HG03095 (cell line): ENCODE results near the gene LTBP3.

Source experiments
- ATAC-seq: cut with Tn5 transposase; IDR thresholded peaks from one replicate; pipeline ENCODE4 v1.9.1; 2021; ENCODE audit warnings: moderate library complexity; ENCODE audit not compliant: unreplicated experiment

Gene LTBP3

GRCh38 chr11:65586247-65586630 is 28.1 kb upstream of the LTBP3 start:
- ATAC-seq: no peak

DNA sequence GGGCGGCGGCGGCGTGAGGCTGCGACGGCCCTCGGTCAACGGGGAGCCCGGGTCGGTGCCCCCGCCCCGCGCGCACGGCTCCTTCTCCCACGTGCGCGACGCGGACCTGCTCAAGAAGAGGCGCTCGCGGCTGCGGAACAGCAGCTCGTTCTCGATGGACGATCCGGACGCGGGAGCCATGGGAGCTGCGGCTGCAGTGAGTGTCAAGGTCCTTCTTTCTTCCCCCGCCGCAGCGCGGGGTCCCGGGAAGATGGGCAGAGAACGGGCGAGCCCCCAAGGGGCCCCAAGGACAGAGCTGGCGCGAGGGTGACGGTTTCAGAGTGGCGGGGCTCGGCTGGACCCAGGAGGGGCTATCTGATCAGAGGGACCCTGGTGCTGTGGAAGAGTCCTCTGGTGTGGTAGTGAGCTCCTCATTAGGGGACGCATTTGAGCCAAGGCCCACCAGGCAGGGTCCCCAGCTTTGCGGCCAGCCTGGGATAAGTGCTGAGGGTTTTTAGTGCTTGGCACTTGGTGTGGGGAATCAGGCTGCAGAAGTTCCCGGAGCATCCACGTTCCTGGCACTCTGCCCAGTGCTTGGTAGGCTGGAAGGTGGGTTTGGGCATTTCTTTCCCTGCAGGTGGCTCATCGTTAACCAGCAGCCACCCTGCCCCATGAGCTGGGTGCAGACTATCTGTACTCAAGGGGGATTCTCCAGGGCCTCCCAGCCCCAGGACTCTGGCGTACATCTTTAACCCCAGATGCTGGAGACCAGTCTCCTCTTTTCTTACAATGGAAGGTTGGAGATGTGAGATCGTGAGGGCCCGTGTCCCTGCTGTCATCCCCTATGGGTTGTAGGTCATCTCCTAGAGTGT is 27.5 kb upstream of the LTBP3 start:
- ATAC-seq: no peak

GRCh38 chr11:65584723-65585171 is 26.6 kb upstream of the LTBP3 start:
- ATAC-seq: no peak

- ATAC-seq: no peak
Observed at GRCh38 chr11:65584106-65584505, 25.9 kb upstream of the LTBP3 start.

- ATAC-seq: no peak
Observed at GRCh38 chr11:65583589-65583988, 25.4 kb upstream of the LTBP3 start.

DNA sequence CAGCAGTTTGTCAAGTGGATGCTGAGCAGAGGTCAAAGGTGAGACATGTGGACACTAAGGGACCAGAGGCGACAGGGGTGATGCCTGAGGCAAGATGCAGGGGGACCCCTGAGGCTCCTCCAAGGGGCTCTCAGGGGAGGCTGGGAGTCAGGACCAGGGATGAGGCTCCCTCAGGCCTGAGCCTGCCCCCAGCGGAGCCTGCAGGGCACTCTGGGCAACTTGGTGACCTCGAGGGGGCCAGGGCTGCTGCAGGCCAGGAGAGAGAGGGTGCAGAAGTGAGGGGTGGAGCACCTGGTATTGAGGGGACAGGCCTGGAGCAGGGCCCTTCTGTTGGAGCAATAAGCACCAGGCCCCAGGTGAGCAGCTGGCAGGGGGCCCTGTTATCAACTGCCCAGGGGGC is 23.8 kb upstream of the LTBP3 start:
- no peak for ATAC-seq

DNA sequence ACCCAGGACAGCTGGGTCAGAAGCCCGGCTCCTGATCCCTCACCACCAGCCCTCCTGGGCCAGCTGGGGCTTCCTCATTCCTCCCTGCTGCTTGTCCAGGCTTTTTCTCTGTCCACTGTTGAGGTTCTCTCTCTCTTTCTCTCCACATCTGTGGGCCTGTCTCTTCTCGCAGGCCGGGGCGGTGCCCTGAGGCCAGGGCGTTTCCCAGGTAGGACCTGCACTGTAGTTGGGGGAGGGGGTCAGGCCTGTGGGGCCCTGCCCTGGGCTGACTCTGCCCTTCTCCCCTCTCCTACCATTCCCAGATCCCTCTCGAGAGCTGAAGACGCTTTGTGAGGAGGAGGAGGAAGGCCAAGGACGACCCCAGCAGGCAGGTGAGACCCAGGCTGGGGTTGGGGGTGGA is 22.6 kb upstream of the LTBP3 start:
- no peak for ATAC-seq

- no peak for ATAC-seq
Observed at GRCh38 chr11:65580031-65580692, 22.0 kb upstream of the LTBP3 start.

GRCh38 chr11:65579291-65579690 is 21.1 kb upstream of the LTBP3 start:
- no peak for ATAC-seq

DNA sequence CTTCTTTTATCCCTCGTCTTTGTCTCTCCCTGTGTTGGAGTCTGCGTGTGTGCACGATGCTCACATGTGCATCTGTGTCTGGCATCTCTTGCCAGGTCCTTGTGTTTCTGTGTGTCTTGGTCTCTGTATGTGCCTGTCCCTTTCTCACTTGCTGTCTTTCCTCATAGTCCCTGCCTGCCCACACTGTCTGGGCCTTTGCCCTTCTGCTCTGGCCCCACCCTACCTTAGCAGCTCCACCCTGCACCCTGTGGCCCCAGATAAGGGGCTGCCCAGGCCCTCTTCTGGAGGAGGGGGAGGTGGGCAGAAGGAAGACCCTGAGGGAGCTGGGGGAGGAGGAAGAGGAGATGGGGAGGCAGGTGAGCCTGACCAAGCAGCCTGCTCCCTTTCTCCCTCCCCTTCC is 20.5 kb upstream of the LTBP3 start:
- no peak for ATAC-seq

- ATAC-seq: no peak
Observed at GRCh38 chr11:65578134-65578533, 20.0 kb upstream of the LTBP3 start.

DNA sequence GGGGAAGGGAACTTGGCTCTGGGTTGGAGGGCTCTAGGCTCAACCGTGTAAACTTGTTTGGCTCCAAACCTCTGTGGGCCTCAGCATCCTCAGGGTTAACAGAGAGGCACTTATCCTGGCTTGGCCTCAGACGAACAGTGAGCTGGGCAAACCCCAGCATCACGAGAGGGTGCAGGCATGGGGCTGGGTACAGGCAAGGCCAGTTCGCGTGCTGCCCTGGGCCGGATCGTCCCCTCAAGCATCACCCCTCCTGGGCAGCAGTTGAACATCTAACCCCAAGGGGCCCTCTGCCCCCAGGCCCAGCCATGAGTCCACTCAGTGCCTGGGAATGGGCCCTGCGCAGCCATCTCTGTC is 19.6 kb upstream of the LTBP3 start:
- no peak for ATAC-seq

DNA sequence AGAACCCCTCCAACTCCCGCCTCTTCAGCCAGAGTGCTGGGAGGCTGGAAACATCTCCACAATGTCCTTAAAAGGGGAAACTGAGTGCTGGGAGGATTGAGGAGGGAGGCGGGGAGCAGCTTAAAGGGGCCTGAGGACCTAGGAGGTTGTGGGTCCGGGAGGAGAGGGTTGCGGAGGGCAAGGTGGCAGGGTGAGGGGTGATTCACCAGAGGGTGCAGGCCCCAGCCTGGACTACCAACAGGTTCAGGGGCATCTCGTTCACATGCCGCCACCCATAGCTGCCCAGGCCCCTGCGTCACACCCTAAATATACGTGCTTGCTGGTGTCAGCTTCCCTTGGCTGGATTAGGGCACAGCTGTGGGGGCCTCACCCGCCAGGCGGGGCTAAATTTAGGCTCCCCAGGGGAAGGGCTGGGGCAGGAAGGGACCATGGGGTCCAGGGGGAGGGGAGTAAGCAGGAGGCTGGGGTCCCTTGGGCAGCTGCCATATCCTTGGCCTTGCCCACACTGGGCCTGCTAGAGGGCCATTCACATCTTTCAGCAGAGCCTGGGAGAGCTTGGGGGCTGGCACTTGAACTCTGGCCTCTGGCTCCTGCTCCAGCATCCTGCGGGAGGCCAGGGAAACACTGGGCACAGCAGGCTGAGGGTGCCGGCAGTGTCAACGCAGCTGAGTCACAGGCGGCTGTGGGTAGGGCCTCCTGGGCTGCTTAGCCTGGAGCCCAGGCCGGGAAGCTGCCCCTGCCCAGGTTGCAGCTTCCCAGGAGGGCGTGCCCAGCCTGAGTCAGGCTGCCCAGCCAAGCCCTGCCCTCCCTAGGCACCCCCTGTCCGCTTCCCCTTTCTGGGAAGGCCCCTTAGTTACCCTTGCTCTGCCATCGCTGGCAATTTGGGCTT is 19.0 kb upstream of the LTBP3 start:
- no peak for ATAC-seq

DNA sequence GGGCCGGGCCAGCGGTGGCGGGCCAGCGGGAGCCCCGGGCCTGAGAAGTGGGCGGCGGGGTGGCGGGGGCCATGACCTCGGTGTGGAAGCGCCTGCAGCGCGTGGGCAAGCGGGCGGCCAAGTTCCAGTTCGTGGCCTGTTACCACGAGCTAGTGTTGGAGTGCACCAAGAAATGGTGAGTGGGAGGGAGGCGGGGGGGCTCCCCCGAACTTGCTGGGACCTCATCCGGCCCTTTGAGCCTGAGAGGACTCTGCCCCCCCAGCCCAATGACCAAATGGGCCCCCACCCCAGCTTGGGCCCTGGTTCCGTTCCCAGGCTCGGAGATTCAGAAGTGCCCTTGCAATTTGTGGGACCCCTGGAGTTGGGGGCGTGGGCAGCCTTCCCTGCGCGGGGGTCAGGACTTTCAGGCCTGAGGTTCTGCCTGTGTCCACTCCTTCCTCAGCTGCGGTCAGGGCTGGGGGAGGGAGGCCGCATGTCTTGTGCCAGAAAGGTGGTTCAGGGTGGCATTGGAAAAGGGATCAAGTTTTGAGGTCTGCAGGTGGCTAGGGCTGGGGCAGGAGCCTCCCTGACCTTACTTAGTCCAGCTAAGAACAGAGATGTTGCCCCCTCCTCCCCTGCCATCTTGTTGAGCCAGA is 18.2 kb upstream of the LTBP3 start:
- no peak for ATAC-seq

DNA sequence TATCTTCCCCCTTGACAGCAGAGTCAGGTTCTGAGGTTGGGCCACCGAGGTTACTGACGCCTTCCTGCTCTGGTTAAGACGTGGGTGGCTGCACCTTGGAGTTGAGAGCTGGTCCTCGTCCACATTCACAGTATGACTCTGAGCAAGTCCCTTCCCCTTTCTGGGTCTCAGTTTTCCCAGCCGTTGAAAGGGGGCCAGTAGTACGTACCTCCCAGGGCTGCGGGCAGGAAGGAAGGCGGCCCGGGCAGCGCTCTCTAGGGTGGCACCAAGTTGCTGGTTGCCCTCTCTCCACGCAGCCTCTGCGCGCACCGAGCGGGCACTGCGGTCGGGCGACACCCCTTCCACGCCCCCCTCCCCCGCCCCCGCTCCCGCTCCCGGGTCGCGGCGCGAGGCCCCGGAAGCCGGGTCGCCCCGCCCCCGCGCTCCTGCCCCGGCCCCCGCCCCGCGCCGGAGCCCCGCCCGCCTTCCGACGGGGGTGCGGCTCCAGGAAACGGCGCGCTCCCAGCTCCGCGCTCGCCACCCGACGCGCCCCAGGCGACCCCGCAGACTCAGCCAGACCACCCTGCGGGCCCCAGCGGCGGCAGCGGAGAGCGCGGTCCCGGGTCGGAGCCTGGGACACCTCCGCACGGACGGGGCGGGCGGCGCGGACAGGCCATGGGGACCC is 17.5 kb upstream of the LTBP3 start, which contains the start of gene EHBP1L1:
Gene EHBP1L1 (plus strand): TSS at position 486 of the 664 bp plus-strand sequence. CDS start 250 bp downstream, outside the sequence.
- ATAC-seq: no peak

- ATAC-seq: no peak
Observed at GRCh38 chr11:65574811-65575567, 16.8 kb upstream of the LTBP3 start.

GRCh38 chr11:65574109-65574810 is 16.1 kb upstream of the LTBP3 start:
- ATAC-seq: peak; percentile 30

DNA sequence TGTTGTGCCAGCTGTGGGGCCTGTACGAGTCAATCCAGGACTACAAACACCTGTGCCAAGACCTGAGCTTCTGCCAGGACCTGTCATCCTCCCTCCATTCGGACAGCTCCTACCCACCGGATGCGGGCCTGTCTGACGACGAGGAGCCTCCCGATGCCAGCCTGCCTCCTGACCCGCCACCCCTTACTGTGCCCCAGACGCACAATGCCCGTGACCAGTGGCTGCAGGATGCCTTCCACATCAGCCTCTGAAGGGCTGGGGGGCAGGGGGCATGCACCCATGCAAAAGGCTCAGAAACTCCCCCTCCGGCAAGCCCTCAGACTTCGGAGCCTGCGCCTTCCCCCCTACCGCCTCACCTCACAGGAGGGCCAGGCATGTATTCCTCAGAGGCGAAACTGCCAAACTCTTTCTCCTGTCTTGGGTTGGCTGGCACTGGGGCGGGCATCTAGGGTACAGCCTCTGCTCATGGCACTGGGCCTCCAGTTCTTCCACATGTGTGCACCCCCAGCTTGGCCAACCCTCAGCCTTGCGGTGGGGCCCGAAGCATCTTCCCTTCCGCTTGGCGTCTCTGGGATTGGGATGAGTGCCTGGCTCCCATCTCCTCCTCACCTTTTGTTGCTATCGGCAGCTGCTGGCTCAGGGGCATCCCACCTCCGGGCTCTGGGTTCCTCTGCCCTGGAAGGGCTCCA is 15.4 kb upstream of the LTBP3 start:
- ATAC-seq: no peak
